GM12878 (cell line): ENCODE data around the gene DPP6. TPM values are rescaled to one million over a fixed set of nuclear protein-coding genes. Genes with fewer than 3 reads are reported as not detected.

Experiments used
- ATAC-seq: fragments of 200-7000 bp; cut with Tn5 transposase; 3 replicates; pipeline ENCODE4 v1.9.1; 2020; ENCODE audit warnings: mild to moderate bottlenecking, moderate library complexity
- BruUV-seq: library from RNA; stranded (reverse); fragments of 400-500 nt; replicated peaks from 2 replicates; lab custom pipeline; 2021; lab: Mats Ljungman, UMichigan
- CTCF ChIA-PET: fragments of 300-600 bp; sonication (Branson Sonifier 250); formaldehyde crosslinking; extraction: SDS; loops from one replicate; lab custom pipeline; 2021; ENCODE audit warnings: inconsistent platforms; lab: Yijun Ruan, JAX
- POLR2A ChIA-PET: fragments of 350-600 bp; formaldehyde crosslinking; extraction: SDS; loops from one replicate; lab custom pipeline; 2021; ENCODE audit warnings: inconsistent platforms; lab: Charles Lee
- RAD21 ChIA-PET: fragments of 300-600 bp; sonication (Branson Sonifier 250); formaldehyde crosslinking; loops from one replicate; lab custom pipeline; 2023; ENCODE audit warnings: antibody characterized with exemption; ENCODE audit not compliant: unreplicated experiment; lab: Charles Lee
- SMC1A ChIA-PET: fragments of 300-600 bp; sonication (Branson Sonifier 250); formaldehyde crosslinking; loops from one replicate; lab custom pipeline; 2023; ENCODE audit not compliant: unreplicated experiment, uncharacterized antibody; lab: Charles Lee
- DNase-seq: peaks from one replicate; pipeline ENCODE4 v3.0.0-alpha.2; 2011; ENCODE audit warnings: low read depth, low spot score
- FAIRE-seq: peaks from 3 replicates; lab custom pipeline; 2011; peaks lifted over from hg19 to GRCh38; lab: Jason Lieb, UNC
- H2AFZ ChIP-seq: 2 replicates; pipeline ENCODE4 v1.6.0; 2011; ENCODE audit warnings: low read depth, low read length, control low read depth; ENCODE audit not compliant: control insufficient read depth
- H3K27ac ChIP-seq: 2 replicates; pipeline ENCODE4 v1.5.1; 2011; ENCODE audit warnings: control low read depth; ENCODE audit not compliant: control insufficient read depth, insufficient read depth
- H3K27me3 ChIP-seq, 2 experiments: replicated peaks in 1 of 2; 2 replicates each; pipeline versions ENCODE4 v1.6.0 to v1.6.1; 2011; ENCODE audit warnings: low read length in 1 of 2; ENCODE audit not compliant: control insufficient read depth in 2 of 2, insufficient read depth in 2 of 2
- H3K36me3 ChIP-seq, 2 experiments: 2 replicates each; pipeline ENCODE4 v1.5.1; 2011; ENCODE audit warnings: low read length in 1 of 2; ENCODE audit not compliant: control insufficient read depth in 2 of 2, insufficient read depth in 2 of 2
- H3K4me1 ChIP-seq: 2 replicates; pipeline ENCODE4 v1.6.1; 2011; ENCODE audit warnings: mild to moderate bottlenecking, low read length, moderate library complexity, mixed read lengths; ENCODE audit not compliant: control insufficient read depth, insufficient read depth
- H3K4me2 ChIP-seq: 2 replicates; pipeline ENCODE4 v1.6.0; 2011; ENCODE audit warnings: control low read depth; ENCODE audit not compliant: control insufficient read depth, insufficient read depth
- H3K4me3 ChIP-seq: fragments of 200-600 bp; sonication (generic); 2 replicates; pipeline ENCODE4 v1.5.1; 2016
- H3K79me2 ChIP-seq: 2 replicates; pipeline ENCODE4 v1.6.0; 2011; ENCODE audit warnings: low read length; ENCODE audit not compliant: control insufficient read depth, insufficient read depth
- H3K9ac ChIP-seq: 2 replicates; pipeline ENCODE4 v1.8.0; 2011; ENCODE audit warnings: low read length, control low read depth, mixed read lengths; ENCODE audit not compliant: control insufficient read depth, insufficient read depth
- H3K9me3 ChIP-seq: replicated peaks from 3 replicates; pipeline ENCODE4 v1.5.1; 2011; ENCODE audit warnings: mild to moderate bottlenecking, low read length; ENCODE audit not compliant: control insufficient read depth, insufficient read depth
- H4K20me1 ChIP-seq: 2 replicates; pipeline ENCODE4 v1.6.0; 2011; ENCODE audit not compliant: control insufficient read depth, insufficient read depth
- ATF2 ChIP-seq: IDR thresholded peaks from 2 replicates; pipeline ENCODE4 v1.6.1; 2012; ENCODE audit warnings: low read length, inconsistent platforms
- BCL11A ChIP-seq: IDR thresholded peaks from 2 replicates; pipeline ENCODE4 v1.6.1; 2011; ENCODE audit warnings: low read depth, low read length
- BRCA1 ChIP-seq: IDR thresholded peaks from 2 replicates; pipeline ENCODE4 v1.6.1; 2011; ENCODE audit warnings: low read depth, low read length, improper control_type of control experiment
- HSF1 ChIP-seq: fragments of 150-350 bp; IDR thresholded peaks from 2 replicates; pipeline ENCODE4 v1.6.1; 2014; ENCODE audit warnings: mild to moderate bottlenecking, low read depth, low read length
- JUND ChIP-seq: IDR thresholded peaks from 2 replicates; pipeline ENCODE4 v1.6.1; 2012; ENCODE audit warnings: low read depth, mild to moderate bottlenecking, low read length, improper control_type of control experiment, moderate library complexity
- MEF2A ChIP-seq: IDR thresholded peaks from 2 replicates; pipeline ENCODE4 v1.6.1; 2011; ENCODE audit warnings: low read depth, mild to moderate bottlenecking, low read length, moderate library complexity; ENCODE audit not compliant: insufficient read depth
- POU2F2 ChIP-seq: IDR thresholded peaks from 3 replicates; pipeline ENCODE4 v1.6.1; 2011; ENCODE audit warnings: low read depth, mild to moderate bottlenecking, low read length, borderline replicate concordance
- SUPT20H ChIP-seq: IDR thresholded peaks from 2 replicates; pipeline ENCODE4 v1.6.1; 2011; ENCODE audit warnings: low read depth, mild to moderate bottlenecking, low read length, moderate library complexity, borderline replicate concordance; ENCODE audit not compliant: control insufficient read depth
- TBL1XR1 ChIP-seq: IDR thresholded peaks from 2 replicates; pipeline ENCODE4 v1.6.1; 2012; ENCODE audit warnings: low read depth, low read length, improper control_type of control experiment
- USF1 ChIP-seq: IDR thresholded peaks from 2 replicates; pipeline ENCODE4 v1.6.1; 2011; ENCODE audit warnings: borderline replicate concordance, low read depth, mild to moderate bottlenecking, moderate library complexity, mixed read lengths, low read length; ENCODE audit not compliant: insufficient read depth; ENCODE audit errors: extremely low read length
- WRNIP1 ChIP-seq: IDR thresholded peaks from 2 replicates; pipeline ENCODE4 v1.6.1; 2011; ENCODE audit warnings: low read depth, low read length, improper control_type of control experiment, borderline replicate concordance
- ZNF274 ChIP-seq: IDR thresholded peaks from one replicate; pipeline ENCODE4 v1.8.0; 2011; ENCODE audit not compliant: insufficient read length, insufficient read depth
- WGBS: methylation state at CpG from one replicate; pipeline ENCODE4 v1.1.6; 2016; ENCODE audit warnings: low lambda C conversion rate; ENCODE audit not compliant: insufficient replicate concordance, insufficient coverage; ENCODE audit errors: missing lambda C conversion rate; 5-methylcytosine and 5-hydroxymethylcytosine counted together
- in situ Hi-C: fragments of 300-500 bp; cut with MboI; formaldehyde crosslinking; loops from 9 replicates; pipeline ENCODE4 v1.14.3; 2018; ENCODE audit warnings: mixed read lengths
- intact Hi-C: fragments of 100-400 bp; cut with micrococcal nuclease; formaldehyde crosslinking; loops from one replicate; pipeline ENCODE4 v1.14.2; 2022; ENCODE audit not compliant: unreplicated experiment
- polyA plus RNA-seq, 11 experiments: library from polyadenylated mRNA; depleted of rRNA in 4 of 11; unstranded in 6 of 11; stranded (reverse) in 5 of 11; fragments of >200 nt; fragmentation: Nextera tagmentation in 4 of 11; fragmentation: Illumina TruSeq in 1 of 11; extraction: Ambion mirVana in 4 of 11; extraction: Trizol in 1 of 11; gene quantifications; 1 replicate in 1 of 11; 2 replicates in 10 of 11; pipeline versions ENCODE4 v1.2.1 to v1.2.3, GENCODE V29; 2011 to 2016; ENCODE audit warnings: inconsistent platforms in 2 of 11, missing spikeins in 2 of 11, low read depth in 1 of 11
- total RNA-seq, 4 experiments: library from RNA; depleted of rRNA in 3 of 4; stranded (reverse); fragments of >200 nt in 3 of 4; fragmentation: Illumina TruSeq in 1 of 4; extraction: Trizol in 1 of 4; gene quantifications; 2 replicates each; pipeline versions ENCODE4 v1.2.1 to v1.2.3, GENCODE V29; 2013 to 2021

The DPP6 gene
- total and polyA plus RNA-seq, 10 of the 15 experiments (the other 5 are each of a cell fraction or from before 2014, with no cell fraction given) = not detected

- H3K27ac ChIP-seq = no peak overlapping the region
- ChIA-PET RAD21 (no interaction called here), SMC1A (no interaction called here), CTCF (interaction anchor here (1.1 kb wide), 1 partner anchor 13 kb away, joined by 4 read pairs; no protein-coding TSS in a partner anchor), POLR2A (no interaction called here)
- H3K4me1 ChIP-seq = no peaks in the 10 kb centered on the region
- no peaks in the 10 kb centered on the region for H3K36me3 ChIP-seq
- H4K20me1 ChIP-seq = no peaks in the 10 kb centered on the region
- in situ Hi-C loops = no loop called here
- intact Hi-C loops = no loop called here
- ATAC-seq (no peak), FAIRE-seq (no peak), DNase-seq (no peak)
- no peaks in the 10 kb centered on the region for H3K27me3 ChIP-seq
- no peaks in the 10 kb centered on the region for H3K9me3 ChIP-seq
- no peak overlapping the region for H3K9ac ChIP-seq
- no peak overlapping the region for H2AFZ ChIP-seq
- H3K4me3 ChIP-seq = no peak overlapping the region
- no TSS peak for BruUV-seq
- 12% methylated on average over 6 of the region's 6 CpGs for WGBS
- H3K4me2 ChIP-seq = no peak overlapping the region
- TF ChIP-seq WRNIP1 (no peak), ZNF274 (no peak), MEF2A (no peak), USF1 (no peak), ATF2 (no peak), TBL1XR1 (no peak), SUPT20H (no peak), BCL11A (no peak), POU2F2 (no peak), HSF1 (no peak), JUND (no peak), BRCA1 (no peak)
- no peaks in the 10 kb centered on the region for H3K79me2 ChIP-seq
Measured at GRCh38 chr7:154759989-154760388, 707.8 kb downstream of the DPP6 start.
